GDM1 (cell line): ENCODE measurements around the gene PHYHD1.

Source experiments
- DNase-seq: peaks from one replicate; lab custom pipeline; 2025; lab: John Stamatoyannopoulos, UW

Gene PHYHD1

GRCh38 chr9:128920381-128921058, at the start of gene PHYHD1:
Gene PHYHD1, plus strand, starts transcription at chr9:128920982. Its CDS starts 1,342 bp downstream, at chr9:128922324.
- no peak for DNase-seq

GRCh38 chr9:128877852-128878251, 42.9 kb upstream of the PHYHD1 start:
- DNase-seq: no peak

- peak; percentile 94 for DNase-seq
Measured at GRCh38 chr9:128881884-128882676, 38.7 kb upstream of the PHYHD1 start, which contains the start of the genes KYAT1 and LRRC8A. Gene KYAT1, minus strand, starts transcription at chr9:128881950. Its CDS starts 36,545 bp downstream, at chr9:128845405. Gene LRRC8A, plus strand, starts transcription at chr9:128882133. Its CDS starts 25,032 bp downstream, at chr9:128907165.

GRCh38 chr9:128882677-128883603, 37.8 kb upstream of the PHYHD1 start:
- DNase-seq: no peak

- no peak for DNase-seq
Measured at GRCh38 chr9:128884164-128884563, 36.6 kb upstream of the PHYHD1 start.

GRCh38 chr9:128885376-128885775, 35.4 kb upstream of the PHYHD1 start:
- DNase-seq: no peak

- DNase-seq: no peak
Measured at GRCh38 chr9:128885798-128886197, 35.0 kb upstream of the PHYHD1 start.

GRCh38 chr9:128886211-128886891, 34.4 kb upstream of the PHYHD1 start:
- DNase-seq: no peak

GRCh38 chr9:128887049-128887448, 33.7 kb upstream of the PHYHD1 start:
- no peak for DNase-seq

GRCh38 chr9:128887914-128888350, 32.9 kb upstream of the PHYHD1 start:
- no peak for DNase-seq

- DNase-seq: no peak
Measured at GRCh38 chr9:128891321-128892220, 29.2 kb upstream of the PHYHD1 start.

- no peak for DNase-seq
Measured at GRCh38 chr9:128892221-128892921, 28.4 kb upstream of the PHYHD1 start.

GRCh38 chr9:128893354-128893753, 27.4 kb upstream of the PHYHD1 start:
- DNase-seq: no peak

GRCh38 chr9:128894764-128895163, 26.0 kb upstream of the PHYHD1 start:
- DNase-seq: no peak

GRCh38 chr9:128895556-128895955, 25.2 kb upstream of the PHYHD1 start:
- DNase-seq: no peak

- no peak for DNase-seq
Measured at GRCh38 chr9:128898382-128898781, 22.4 kb upstream of the PHYHD1 start.

- no peak for DNase-seq
Measured at GRCh38 chr9:128898845-128899565, 21.8 kb upstream of the PHYHD1 start.

GRCh38 chr9:128899566-128900322, 21.0 kb upstream of the PHYHD1 start:
- no peak for DNase-seq
